HS-27A (cell line): Measurements from ENCODE around the gene TRIM44.
A peak's percentile ranks its signal among the peaks of the same experiment; 100 is the strongest.

ENCODE experiments used
- DNase-seq: peaks from one replicate; pipeline ENCODE4 v3.0.0-alpha.2; 2012; ENCODE audit warnings: low read depth, missing footprints

Gene TRIM44

GRCh38 chr11:35662649-35663407 is at the start of gene TRIM44:
TRIM44 (plus strand) TSS chr11:35662775; CDS start chr11:35663112, 337 bp downstream.
- DNase-seq: peak; percentile 66

GRCh38 chr11:35614939-35615569 is 47.5 kb upstream of the TRIM44 start:
- DNase-seq: no peak

- DNase-seq: peak; percentile 52
These were observed 46.4 kb upstream of the TRIM44 start for GRCh38 chr11:35615921-35616900.

GRCh38 chr11:35617316-35617686 is 45.3 kb upstream of the TRIM44 start:
- no peak for DNase-seq

- peak; percentile 88 for DNase-seq
These were observed 44.7 kb upstream of the TRIM44 start, which contains the start of gene FJX1 for GRCh38 chr11:35617687-35618496. FJX1 (plus strand) TSS chr11:35618460; CDS start chr11:35618637, 177 bp downstream.

- no peak for DNase-seq
These were observed 44.0 kb upstream of the TRIM44 start for GRCh38 chr11:35618497-35619115.

- DNase-seq: no peak
These were observed 43.3 kb upstream of the TRIM44 start for GRCh38 chr11:35619116-35619854.

GRCh38 chr11:35619855-35620640 is 42.5 kb upstream of the TRIM44 start:
- DNase-seq: no peak

- DNase-seq: no peak
These were observed 41.8 kb upstream of the TRIM44 start for GRCh38 chr11:35620795-35621194.

GRCh38 chr11:35621620-35622019 is 41.0 kb upstream of the TRIM44 start:
- DNase-seq: no peak

- peak; percentile 63 for DNase-seq
These were observed 40.5 kb upstream of the TRIM44 start for GRCh38 chr11:35622070-35622469.

- DNase-seq: no peak
These were observed 38.9 kb upstream of the TRIM44 start for GRCh38 chr11:35623621-35624168.

- no peak for DNase-seq
These were observed 38.3 kb upstream of the TRIM44 start for GRCh38 chr11:35624316-35624715.

GRCh38 chr11:35624781-35625180 is 37.8 kb upstream of the TRIM44 start:
- no peak for DNase-seq

- DNase-seq: no peak
These were observed 36.1 kb upstream of the TRIM44 start for GRCh38 chr11:35626501-35626900.

GRCh38 chr11:35629511-35629910 is 33.1 kb upstream of the TRIM44 start:
- no peak for DNase-seq

GRCh38 chr11:35629914-35630313 is 32.7 kb upstream of the TRIM44 start:
- DNase-seq: peak; percentile 100

- DNase-seq: no peak
These were observed 30.7 kb upstream of the TRIM44 start for GRCh38 chr11:35631891-35632290.

- peak; percentile 57 for DNase-seq
These were observed 30.3 kb upstream of the TRIM44 start for GRCh38 chr11:35632301-35632700.
